ENCODE measurements around the gene CAMP.

Gene CAMP

GRCh38 chr3:48233542-48233941, 10.2 kb downstream of the CAMP start:
- H3K9me3 ChIP-seq (ENCODE audit: insufficient read depth, low read length) = no peaks in the 10 kb centered on the region
- no peaks in the 10 kb centered on the region for H3K36me3 ChIP-seq (replicated peaks; ENCODE audit: low read depth, low read length)
- H4K20me1 ChIP-seq (ENCODE audit: insufficient read depth, low read length) = no peaks in the 10 kb centered on the region
- H3K27ac ChIP-seq (ENCODE audit: low read length) = peak overlapping the region; percentile 94
- H3K9ac ChIP-seq (ENCODE audit: low read length) = peak overlapping the region; percentile 90
- H2AFZ ChIP-seq (ENCODE audit: low read depth, low read length) = peak overlapping the region; percentile 15; the same call in 1 of the 2 replicates
- no peaks in the 10 kb centered on the region for H3K27me3 ChIP-seq (ENCODE audit: low read depth, low read length)
- peaks cover 7% of the 10 kb centered on the region for H3K79me2 ChIP-seq (ENCODE audit: low read length)
- H3K4me1 ChIP-seq (ENCODE audit: low read length) = peaks cover 59% of the 10 kb centered on the region
- peak overlapping the region; percentile 77 for H3K4me3 ChIP-seq (ENCODE audit: low read length)
- TF ChIP-seq EZH2phosphoT487 (IDR thresholded peaks at IDR 0.05; ENCODE audit: low read depth) (no peak), CTCF (IDR thresholded peaks at IDR 0.05; ENCODE audit: low read depth, low read length) (no peak)
- peak overlapping the region; percentile 96 for H3K4me2 ChIP-seq (ENCODE audit: low read length)

- Histone ChIP-seq H4K20me1 (ENCODE audit: insufficient read depth, low read length) (no peaks in the 10 kb centered on the region), H3K79me2 (ENCODE audit: low read length) (peaks cover 8% of the 10 kb centered on the region), H2AFZ (ENCODE audit: low read depth, low read length) (no peak overlapping the region), H3K27ac (ENCODE audit: low read length) (no peak overlapping the region), H3K36me3 (replicated peaks; ENCODE audit: low read depth, low read length) (no peaks in the 10 kb centered on the region), H3K9me3 (ENCODE audit: insufficient read depth, low read length) (no peaks in the 10 kb centered on the region), H3K4me2 (ENCODE audit: low read length) (no peak overlapping the region), H3K27me3 (ENCODE audit: low read depth, low read length) (no peaks in the 10 kb centered on the region), H3K4me3 (ENCODE audit: low read length) (no peak overlapping the region), H3K4me1 (ENCODE audit: low read length) (peaks cover 52% of the 10 kb centered on the region), H3K9ac (ENCODE audit: low read length) (no peak overlapping the region)
- TF ChIP-seq EZH2phosphoT487 (IDR thresholded peaks at IDR 0.05; ENCODE audit: low read depth) = no peak
- no peak for TF ChIP-seq CTCF (IDR thresholded peaks at IDR 0.05; ENCODE audit: low read depth, low read length)
These were observed 13.2 kb downstream of the CAMP start for GRCh38 chr3:48236531-48236930.

- Histone ChIP-seq H3K9me3 (ENCODE audit: insufficient read depth, low read length) (no peaks in the 10 kb centered on the region), H3K4me1 (ENCODE audit: low read length) (peaks cover 48% of the 10 kb centered on the region), H3K79me2 (ENCODE audit: low read length) (peaks cover 29% of the 10 kb centered on the region), H3K36me3 (replicated peaks; ENCODE audit: low read depth, low read length) (peaks cover 9% of the 10 kb centered on the region), H3K27ac (ENCODE audit: low read length) (no peak overlapping the region), H3K4me3 (ENCODE audit: low read length) (no peak overlapping the region), H2AFZ (ENCODE audit: low read depth, low read length) (no peak overlapping the region), H3K9ac (ENCODE audit: low read length) (no peak overlapping the region), H4K20me1 (ENCODE audit: insufficient read depth, low read length) (no peaks in the 10 kb centered on the region), H3K4me2 (ENCODE audit: low read length) (no peak overlapping the region), H3K27me3 (ENCODE audit: low read depth, low read length) (no peaks in the 10 kb centered on the region)
- TF ChIP-seq CTCF (IDR thresholded peaks at IDR 0.05; ENCODE audit: low read depth, low read length) (no peak), EZH2phosphoT487 (IDR thresholded peaks at IDR 0.05; ENCODE audit: low read depth) (no peak)
These were observed 15.3 kb downstream of the CAMP start for GRCh38 chr3:48238531-48239085.

- Histone ChIP-seq H3K4me1 (ENCODE audit: low read length) (peaks cover 49% of the 10 kb centered on the region), H3K4me2 (ENCODE audit: low read length) (peak overlapping the region; percentile 54), H3K79me2 (ENCODE audit: low read length) (peaks cover 38% of the 10 kb centered on the region), H4K20me1 (ENCODE audit: insufficient read depth, low read length) (peaks cover 4% of the 10 kb centered on the region), H3K36me3 (replicated peaks; ENCODE audit: low read depth, low read length) (peaks cover 21% of the 10 kb centered on the region), H3K27me3 (ENCODE audit: low read depth, low read length) (no peaks in the 10 kb centered on the region), H3K9me3 (ENCODE audit: insufficient read depth, low read length) (no peaks in the 10 kb centered on the region), H2AFZ (ENCODE audit: low read depth, low read length) (peak overlapping the region; percentile 69), H3K4me3 (ENCODE audit: low read length) (peak overlapping the region; percentile 79), H3K9ac (ENCODE audit: low read length) (no peak overlapping the region), H3K27ac (ENCODE audit: low read length) (peak overlapping the region; percentile 74; the same call in 1 of the 2 replicates)
- no peak for TF ChIP-seq EZH2phosphoT487 (IDR thresholded peaks at IDR 0.05; ENCODE audit: low read depth)
- TF ChIP-seq CTCF (IDR thresholded peaks at IDR 0.05; ENCODE audit: low read depth, low read length) = no peak
These were observed 17.0 kb downstream of the CAMP start for GRCh38 chr3:48240000-48240963.
